Mesenchymal stem cell (in vitro differentiated cells and primary cell): ENCODE results near the gene CRYZ.
"Not testable (repeated sequence)": the region's sequence is repeated elsewhere in the genome, so short reads cannot be mapped to it uniquely, and the experiment has no call there.

Experiments
- DNase-seq: peaks from one replicate; pipeline ENCODE4 v3.0.0-alpha.2; 2013
- H2AFZ ChIP-seq: one replicate; pipeline ENCODE4 v1.6.1; 2013; ENCODE audit warnings: low read depth, mild to moderate bottlenecking, control low read depth, inconsistent platforms, low read length, moderate library complexity
- H2AK5ac ChIP-seq: 2 replicates; pipeline ENCODE4 v1.6.1; 2013; ENCODE audit warnings: low read length, moderate library complexity, mild to moderate bottlenecking, inconsistent platforms; ENCODE audit not compliant: severe bottlenecking
- H2BK120ac ChIP-seq: one replicate; pipeline ENCODE4 v1.6.1; 2013; ENCODE audit warnings: low read depth, mild to moderate bottlenecking, inconsistent platforms, low read length, moderate library complexity
- H2BK12ac ChIP-seq, 2 experiments: one replicate each; pipeline ENCODE4 v1.6.1; 2013; ENCODE audit warnings: inconsistent platforms in 2 of 2, low read length in 2 of 2, mild to moderate bottlenecking in 2 of 2, moderate library complexity in 2 of 2, control low read depth in 1 of 2
- H2BK15ac ChIP-seq: one replicate; pipeline ENCODE4 v1.6.1; 2013; ENCODE audit warnings: mild to moderate bottlenecking, low read depth, inconsistent platforms; ENCODE audit not compliant: poor library complexity, severe bottlenecking
- H2BK5ac ChIP-seq: 2 replicates; pipeline ENCODE4 v1.6.1; 2013; ENCODE audit warnings: low read depth, mild to moderate bottlenecking, low read length, control low read depth, inconsistent platforms; ENCODE audit not compliant: poor library complexity, severe bottlenecking
- H3K14ac ChIP-seq, 2 experiments: one replicate each; pipeline ENCODE4 v1.6.1; 2013; ENCODE audit warnings: inconsistent platforms in 2 of 2, low read length in 2 of 2, control low read depth in 1 of 2, mild to moderate bottlenecking in 1 of 2, moderate library complexity in 1 of 2
- H3K18ac ChIP-seq, 2 experiments: one replicate each; pipeline ENCODE4 v1.6.1; 2013; ENCODE audit warnings: inconsistent platforms in 2 of 2, low read length in 2 of 2, control low read depth in 1 of 2, low read depth in 1 of 2, mild to moderate bottlenecking in 1 of 2
- H3K23ac ChIP-seq, 2 experiments: one replicate each; pipeline ENCODE4 v1.6.1; 2013; ENCODE audit warnings: inconsistent platforms in 2 of 2, low read length in 2 of 2, mild to moderate bottlenecking in 2 of 2, moderate library complexity in 2 of 2, control low read depth in 1 of 2
- H3K27ac ChIP-seq: 2 replicates; pipeline ENCODE4 v1.5.1; 2013; ENCODE audit warnings: mild to moderate bottlenecking, moderate library complexity, low read length, control low read depth, inconsistent platforms; ENCODE audit not compliant: poor library complexity, severe bottlenecking
- H3K27me3 ChIP-seq, 2 experiments: 2 replicates each; pipeline versions ENCODE4 v1.6.1 to v1.7.0; 2013; ENCODE audit warnings: low read length in 2 of 2, mild to moderate bottlenecking in 2 of 2, moderate library complexity in 2 of 2, control low read depth in 1 of 2, inconsistent platforms in 1 of 2; ENCODE audit not compliant: control insufficient read depth in 1 of 2, insufficient read depth in 1 of 2
- H3K36me3 ChIP-seq, 2 experiments: 2 replicates each; pipeline versions ENCODE4 v1.6.1 to v1.7.0; 2013; ENCODE audit warnings: low read length in 2 of 2, control low read depth in 1 of 2, inconsistent platforms in 1 of 2, low read depth in 1 of 2, mild to moderate bottlenecking in 1 of 2; ENCODE audit not compliant: insufficient read depth in 2 of 2, control insufficient read depth in 1 of 2
- H3K4ac ChIP-seq, 2 experiments: one replicate each; pipeline ENCODE4 v1.6.1; 2013; ENCODE audit warnings: inconsistent platforms in 2 of 2, low read length in 2 of 2, mild to moderate bottlenecking in 2 of 2, moderate library complexity in 2 of 2, control low read depth in 1 of 2, low read depth in 1 of 2
- H3K4me1 ChIP-seq: 2 replicates; pipeline ENCODE4 v1.6.1; 2013; ENCODE audit warnings: low read depth, low read length, control low read depth; ENCODE audit not compliant: control insufficient read depth, insufficient read depth
- H3K4me2 ChIP-seq: 2 replicates; pipeline ENCODE4 v1.6.1; 2013; ENCODE audit warnings: low read length, mild to moderate bottlenecking, inconsistent platforms; ENCODE audit not compliant: poor library complexity, severe bottlenecking
- H3K4me3 ChIP-seq, 2 experiments: 2 replicates each; pipeline versions ENCODE4 v1.5.1 to v1.7.0; 2013; ENCODE audit warnings: low read length in 2 of 2, mild to moderate bottlenecking in 2 of 2, control low read depth in 1 of 2, low read depth in 1 of 2; ENCODE audit not compliant: insufficient read depth in 1 of 2
- H3K79me1 ChIP-seq: replicated peaks from 2 replicates; pipeline ENCODE4 v1.6.1; 2013; ENCODE audit warnings: mild to moderate bottlenecking, control low read depth, low read length, inconsistent platforms; ENCODE audit not compliant: poor library complexity, severe bottlenecking
- H3K9ac ChIP-seq: 2 replicates; pipeline ENCODE4 v1.7.0; 2013; ENCODE audit warnings: mild to moderate bottlenecking, low read length, moderate library complexity
- H3K9me3 ChIP-seq: 2 replicates; pipeline ENCODE4 v1.7.0; 2013; ENCODE audit warnings: mild to moderate bottlenecking, low read length; ENCODE audit not compliant: control insufficient read depth
- H4K8ac ChIP-seq: one replicate; pipeline ENCODE4 v1.6.1; 2013; ENCODE audit warnings: inconsistent platforms, mild to moderate bottlenecking, low read length, moderate library complexity
- H4K91ac ChIP-seq: one replicate; pipeline ENCODE4 v1.6.1; 2013; ENCODE audit warnings: mild to moderate bottlenecking, low read length, inconsistent platforms
- WGBS: methylation state at CpG from one replicate; pipeline ENCODE4 v1.1.7; 2013; ENCODE audit warnings: mixed read lengths; 5-methylcytosine and 5-hydroxymethylcytosine counted together

The CRYZ gene

GRCh38 chr1:74732071-74732946 lies 541 bp downstream of the CRYZ start:
- not testable (repeated sequence) for H2BK15ac ChIP-seq, H3K4me1 ChIP-seq, H3K4ac ChIP-seq, H2BK12ac ChIP-seq, H3K27me3 ChIP-seq, H4K91ac ChIP-seq, H3K18ac ChIP-seq, H3K36me3 ChIP-seq, H4K8ac ChIP-seq, H3K9me3 ChIP-seq, H3K23ac ChIP-seq, H3K14ac ChIP-seq, DNase-seq, H3K79me1 ChIP-seq, H2AFZ ChIP-seq, H2BK120ac ChIP-seq, H2AK5ac ChIP-seq
- H3K27ac ChIP-seq = peak overlapping the region; percentile 96
- H2BK5ac ChIP-seq = peak overlapping the region; percentile 75
- 61% methylated on average over 14 of the region's 17 CpGs for WGBS
- H3K4me2 ChIP-seq = peak overlapping the region; percentile 44
- H3K4me3 ChIP-seq = peak overlapping the region; percentile 49 to 99
- H3K9ac ChIP-seq = peak overlapping the region; percentile 99

GRCh38 chr1:74731399-74732052 lies 1.3 kb downstream of the CRYZ start:
- DNase-seq = peak; percentile 14
- H3K18ac ChIP-seq = no peak overlapping the region
- peak overlapping the region; percentile 96 for H3K27ac ChIP-seq
- H4K91ac ChIP-seq = no peak overlapping the region
- no peaks in the 10 kb centered on the region for H3K27me3 ChIP-seq
- 71% methylated on average over 9 of the region's 11 CpGs for WGBS
- H3K4ac ChIP-seq = no peak overlapping the region
- H2BK120ac ChIP-seq = no peak overlapping the region
- peak overlapping the region in 1 of 2 experiments; percentile 99 for H3K4me3 ChIP-seq
- H2BK5ac ChIP-seq = peak overlapping the region; percentile 75
- peaks cover 9% of the 10 kb centered on the region for H3K4me1 ChIP-seq
- peak overlapping the region; percentile 20 for H4K8ac ChIP-seq
- H3K79me1 ChIP-seq = no peaks in the 10 kb centered on the region
- no peak overlapping the region for H3K14ac ChIP-seq
- H2BK12ac ChIP-seq = no peak overlapping the region
- H3K4me2 ChIP-seq = peak overlapping the region; percentile 44
- H3K9me3 ChIP-seq = no peaks in the 10 kb centered on the region
- H3K36me3 ChIP-seq = peaks cover 0 to 1% of the 10 kb centered on the region in 2 experiments
- H2AFZ ChIP-seq = no peak overlapping the region
- no peak overlapping the region for H2BK15ac ChIP-seq
- no peak overlapping the region for H2AK5ac ChIP-seq
- no peak overlapping the region for H3K23ac ChIP-seq
- H3K9ac ChIP-seq = peak overlapping the region; percentile 99

- no peak overlapping the region for H4K91ac ChIP-seq
- no peak overlapping the region for H2BK15ac ChIP-seq
- H2AFZ ChIP-seq = no peak overlapping the region
- no peak overlapping the region for H2BK12ac ChIP-seq
- no peak overlapping the region for H3K4ac ChIP-seq
- H3K27me3 ChIP-seq = no peaks in the 10 kb centered on the region
- WGBS = 50% methylated on average over 2 of the region's 6 CpGs
- H3K4me3 ChIP-seq = no peak overlapping the region
- no peak overlapping the region for H2BK120ac ChIP-seq
- peaks cover 9% of the 10 kb centered on the region for H3K4me1 ChIP-seq
- no peak overlapping the region for H3K14ac ChIP-seq
- H3K18ac ChIP-seq = no peak overlapping the region
- H3K23ac ChIP-seq = no peak overlapping the region
- peak overlapping the region; percentile 84 for H3K27ac ChIP-seq
- peaks cover 4 to 7% of the 10 kb centered on the region in 2 experiments for H3K36me3 ChIP-seq
- H4K8ac ChIP-seq = no peak overlapping the region
- H3K79me1 ChIP-seq = no peaks in the 10 kb centered on the region
- no peak overlapping the region for H2BK5ac ChIP-seq
- H3K9ac ChIP-seq = no peak overlapping the region
- H3K4me2 ChIP-seq = no peak overlapping the region
- H2AK5ac ChIP-seq = no peak overlapping the region
- no peaks in the 10 kb centered on the region for H3K9me3 ChIP-seq
- DNase-seq = peak; percentile 13
These were observed 2.9 kb downstream of the CRYZ start for GRCh38 chr1:74729741-74730478.

- WGBS = 10% methylated on average over 3 of the region's 3 CpGs
- Histone ChIP-seq H3K36me3 (peaks cover 7 to 16% of the 10 kb centered on the region in 2 experiments), H4K91ac (no peak overlapping the region), H3K27me3 (no peaks in the 10 kb centered on the region), H3K4me2 (no peak overlapping the region), H3K4me3 (no peak overlapping the region), H2AK5ac (peak overlapping the region; percentile 58), H2BK15ac (no peak overlapping the region), H2BK120ac (no peak overlapping the region), H2BK5ac (no peak overlapping the region), H3K9ac (no peak overlapping the region), H4K8ac (no peak overlapping the region), H3K23ac (no peak overlapping the region), H3K27ac (peak overlapping the region; percentile 77), H3K4me1 (peaks cover 9% of the 10 kb centered on the region), H3K9me3 (no peaks in the 10 kb centered on the region), H3K79me1 (no peaks in the 10 kb centered on the region), H3K14ac (no peak overlapping the region), H2BK12ac (no peak overlapping the region), H2AFZ (no peak overlapping the region), H3K18ac (no peak overlapping the region), H3K4ac (no peak overlapping the region)
- DNase-seq = peak; percentile 56
These were observed 4.1 kb downstream of the CRYZ start for GRCh38 chr1:74728736-74729135.
